Ramos (cell line): Measurements from ENCODE around the gene DNAAF5.

Experiments used
- in situ Hi-C: fragments of 300-500 bp; cut with MboI; formaldehyde crosslinking; loops from one replicate; pipeline ENCODE4 v1.14.3; 2022; ENCODE audit warnings: low sequenced_read_pairs; ENCODE audit not compliant: unreplicated experiment

The DNAAF5 gene

GRCh38 chr7:825386-825785, 98.9 kb downstream of the DNAAF5 start:
- in situ Hi-C loops = no loop called here

- in situ Hi-C loops = no loop called here
Measured at GRCh38 chr7:826230-826917, 99.9 kb downstream of the DNAAF5 start.

GRCh38 chr7:828793-829561, 102.5 kb downstream of the DNAAF5 start:
- in situ Hi-C loops = no loop called here

- in situ Hi-C loops = no loop called here
Measured at GRCh38 chr7:830069-830468, 103.6 kb downstream of the DNAAF5 start.

GRCh38 chr7:831596-832166, 105.2 kb downstream of the DNAAF5 start:
- in situ Hi-C loops = no loop called here

GRCh38 chr7:832167-832967, 105.9 kb downstream of the DNAAF5 start, which contains the start of gene SUN1:
SUN1 (plus strand) TSS chr7:832476; CDS start chr7:832525, 49 bp downstream.
- in situ Hi-C loops = no loop called here

GRCh38 chr7:832968-833424, 106.5 kb downstream of the DNAAF5 start:
- in situ Hi-C loops = no loop called here

GRCh38 chr7:833601-834258, 107.2 kb downstream of the DNAAF5 start:
- in situ Hi-C loops = no loop called here

GRCh38 chr7:834277-834676, 107.8 kb downstream of the DNAAF5 start:
- in situ Hi-C loops = no loop called here

- in situ Hi-C loops = no loop called here
Measured at GRCh38 chr7:835021-835420, 108.5 kb downstream of the DNAAF5 start.

GRCh38 chr7:835485-836401, 109.2 kb downstream of the DNAAF5 start:
- in situ Hi-C loops = no loop called here
